Stomach (tissue), 9 donors: ENCODE measurements around the gene ATP11A. TPM values are rescaled to one million over a fixed set of nuclear protein-coding genes. Genes with fewer than 3 reads are reported as not detected.

ENCODE experiments used
- DNase-seq, 2 donors: peaks; one replicate each; pipeline versions ENCODE4 v3.0.0 to v3.0.0-alpha.2; 2013 to 2019
- H3K27ac ChIP-seq, 5 donors: fragments of 200-600 bp in 4 of 5; sonication (generic) in 4 of 5; one replicate each; pipeline ENCODE4 v1.5.1; 2013 to 2019; ENCODE audit warnings: mild to moderate bottlenecking in 1 of 5, moderate library complexity in 1 of 5
- H3K27me3 ChIP-seq, 3 donors: fragments of 200-600 bp; sonication (generic); one replicate each; pipeline ENCODE4 v1.5.1; 2017 to 2019; ENCODE audit warnings: mixed run types in 1 of 3
- H3K36me3 ChIP-seq, 4 donors: fragments of 200-600 bp; sonication (generic); 1 replicate in 3 of 4; 2 replicates in 1 of 4; pipeline ENCODE4 v1.5.1; 2016 to 2019
- H3K4me1 ChIP-seq, 4 donors: fragments of 200-600 bp; sonication (generic); one replicate each; pipeline ENCODE4 v1.5.1; 2016 to 2019
- H3K4me3 ChIP-seq, 4 donors: fragments of 200-600 bp; sonication (generic) in 3 of 4; one replicate each; pipeline ENCODE4 v1.5.1; 2016 to 2019; ENCODE audit warnings: mild to moderate bottlenecking in 1 of 4
- H3K9me3 ChIP-seq, 4 donors: fragments of 200-600 bp; sonication (generic); one replicate each; pipeline ENCODE4 v1.5.1; 2016 to 2019
- CTCF ChIP-seq, 7 experiments: fragments of 450-650 bp in 4 of 7; fragments of 200-600 bp in 3 of 7; sonication (generic) in 3 of 7; IDR thresholded peaks; one replicate each; pipeline ENCODE4 v1.5.1; 2016 to 2019; ENCODE audit warnings: antibody characterized with exemption in 7 of 7, control low read depth in 2 of 7, mild to moderate bottlenecking in 1 of 7
- EP300 ChIP-seq: sonication (generic); formaldehyde crosslinking; IDR thresholded peaks from one replicate; pipeline ENCODE4 v1.6.1; 2017; ENCODE audit warnings: antibody characterized with exemption
- POLR2A ChIP-seq, 4 donors: fragments of 450-650 bp; IDR thresholded peaks; one replicate each; pipeline ENCODE4 v1.6.1; 2016; ENCODE audit warnings: antibody characterized with exemption in 4 of 4, control low read depth in 2 of 4, mild to moderate bottlenecking in 1 of 4, moderate library complexity in 1 of 4
- POLR2AphosphoS5 ChIP-seq, 3 donors: sonication (generic); formaldehyde crosslinking; IDR thresholded peaks; one replicate each; pipeline ENCODE4 v1.6.1; 2016; ENCODE audit warnings: antibody characterized with exemption in 3 of 3
- WGBS, 5 donors: extraction: QIAGEN DNeasy Blood & Tissue Kit in 3 of 5; methylation state at CpG; one replicate each; pipeline versions ENCODE4 v1.1.5 to v1.1.7; 2013 to 2018; 5-methylcytosine and 5-hydroxymethylcytosine counted together
- intact Hi-C: fragments of 100-400 bp; cut with DNase I; formaldehyde crosslinking; loops from one replicate; pipeline ENCODE4 v1.15.1; 2023; ENCODE audit warnings: low total_unique reads
- polyA plus RNA-seq, 3 donors: library from polyadenylated mRNA; stranded (reverse); fragments of 200-250 nt; gene quantifications; one replicate each; pipeline ENCODE4 v1.2.3, GENCODE V29; 2013
- total RNA-seq, 5 donors: library from RNA; depleted of rRNA; stranded (reverse); fragments of >200 nt; gene quantifications; one replicate each; pipeline versions ENCODE4 v1.1.0 to v1.2.3, GENCODE V29; 2014 to 2016
- donor health status: healthy with polysubstance abuse.
- donor health status: Bipolar disorder and iron deficiency.
- donor health status: healthy.

ATP11A gene
- total and polyA plus RNA-seq, 8 donors = 1.1 to 70.9 (median 12.3) TPM

- 91 to 97% (median 95%) methylated on average over 7 to 13 of the region's 13 CpGs for WGBS, 5 donors
- H3K27me3 ChIP-seq = peaks cover 0 to 8% (median 0%) of the 10 kb centered on the region in 3 donors
- H3K27ac ChIP-seq = no peak overlapping the region
Measured at GRCh38 chr13:112904436-112904960, 214.7 kb downstream of the ATP11A start.

GRCh38 chr13:112905086-112905485, 215.2 kb downstream of the ATP11A start:
- no peak overlapping the region for H3K27ac ChIP-seq
- TF ChIP-seq CTCF (IDR thresholded peaks at IDR 0.05) (no peak), POLR2AphosphoS5 (IDR thresholded peaks at IDR 0.05) (no peak), EP300 (no peak), POLR2A (IDR thresholded peaks at IDR 0.05) (no peak)
- intact Hi-C loops = no loop called here
- no peak overlapping the region for H3K4me3 ChIP-seq
- H3K27me3 ChIP-seq = peaks cover 0 to 8% (median 0%) of the 10 kb centered on the region in 3 donors
- H3K9me3 ChIP-seq = peaks cover 0 to 6% (median 4%) of the 10 kb centered on the region in 4 donors
- H3K36me3 ChIP-seq = no peaks in the 10 kb centered on the region
- DNase-seq = no peak
- peaks cover 0 to 21% (median 18%) of the 10 kb centered on the region in 4 donors for H3K4me1 ChIP-seq
- 92 to 98% (median 95%) methylated on average over 9 of the region's 9 CpGs for WGBS, 5 donors

More at GRCh38 chr13:112904436-112904960, 214.7 kb downstream of the ATP11A start:
- Histone ChIP-seq H3K9me3 (peaks cover 0 to 6% (median 4%) of the 10 kb centered on the region in 4 donors), H3K4me1 (peaks cover 0 to 21% (median 18%) of the 10 kb centered on the region in 4 donors), H3K4me3 (no peak overlapping the region), H3K36me3 (no peaks in the 10 kb centered on the region)
- intact Hi-C loops = no loop called here
- DNase-seq = no peak
- no peak for TF ChIP-seq CTCF (IDR thresholded peaks at IDR 0.05)
- no peak for TF ChIP-seq EP300
- TF ChIP-seq POLR2AphosphoS5 (IDR thresholded peaks at IDR 0.05) = no peak
- no peak for TF ChIP-seq POLR2A (IDR thresholded peaks at IDR 0.05)

- DNase-seq = no peak
- 77 to 91% (median 86%) methylated on average over 5 of the region's 5 CpGs for whole genome bisulfite sequencing, 5 donors
- Histone ChIP-seq H3K36me3 (no peaks in the 10 kb centered on the region), H3K9me3 (peaks cover 0 to 6% (median 4%) of the 10 kb centered on the region in 4 donors), H3K4me3 (no peak overlapping the region), H3K27ac (no peak overlapping the region), H3K4me1 (peaks cover 0 to 21% (median 18%) of the 10 kb centered on the region in 4 donors), H3K27me3 (peaks cover 0 to 9% (median 0%) of the 10 kb centered on the region in 3 donors)
- TF ChIP-seq POLR2AphosphoS5 (IDR thresholded peaks at IDR 0.05) (no peak), EP300 (no peak), CTCF (IDR thresholded peaks at IDR 0.05) (no peak), POLR2A (IDR thresholded peaks at IDR 0.05) (no peak)
- intact Hi-C loops = no loop called here
Measured at GRCh38 chr13:112905619-112905989, 215.8 kb downstream of the ATP11A start.

GRCh38 chr13:112905990-112906641, 216.3 kb downstream of the ATP11A start:
- H3K27ac ChIP-seq = no peak overlapping the region

More at GRCh38 chr13:112905990-112906641, 216.3 kb downstream of the ATP11A start:
- WGBS, 5 donors = 56 to 65% (median 61%) methylated on average over 19 to 20 of the region's 20 CpGs
- peaks cover 0 to 14% (median 0%) of the 10 kb centered on the region in 3 donors for H3K27me3 ChIP-seq
- intact Hi-C loops = no loop called here
- no peak overlapping the region for H3K4me3 ChIP-seq
- H3K36me3 ChIP-seq = no peaks in the 10 kb centered on the region
- DNase-seq = peak; percentile 47 to 52
- H3K9me3 ChIP-seq = peaks cover 0 to 6% (median 4%) of the 10 kb centered on the region in 4 donors
- TF ChIP-seq EP300 = no peak
- no peak for TF ChIP-seq POLR2A (IDR thresholded peaks at IDR 0.05)
- no peak for TF ChIP-seq POLR2AphosphoS5 (IDR thresholded peaks at IDR 0.05)
- TF ChIP-seq CTCF (IDR thresholded peaks at IDR 0.05) = no peak
- H3K4me1 ChIP-seq = peaks cover 0 to 21% (median 18%) of the 10 kb centered on the region in 4 donors
